Measurements from ENCODE around the gene COL5A1. TPM values are rescaled to one million over a fixed set of nuclear protein-coding genes. Genes with fewer than 3 reads are reported as not detected.

COL5A1 gene
- total RNA-seq, 2 donors from 2014 or later, result not detected

- no peak overlapping the region for H3K4me3 Mint-ChIP-seq
- H3K4me1 Mint-ChIP-seq (ENCODE audit: low read depth in 2 of 2), result no peaks in the 10 kb centered on the region
- no peak overlapping the region for H3K27ac Mint-ChIP-seq
- peaks cover 0 to 2% of the 10 kb centered on the region in 2 donors for H3K27me3 Mint-ChIP-seq
- no peaks in the 10 kb centered on the region for H3K36me3 Mint-ChIP-seq
- no peaks in the 10 kb centered on the region for H3K9me3 Mint-ChIP-seq
- no peak for DNase-seq (ENCODE audit: low spot score)
- no peak for ATAC-seq
These were observed 39.8 kb upstream of the COL5A1 start for GRCh38 chr9:134601764-134602163.

GRCh38 chr9:134602547-134603362, 38.8 kb upstream of the COL5A1 start:
- Mint-ChIP-seq H3K27me3 (peaks cover 0 to 2% of the 10 kb centered on the region in 2 donors), H3K36me3 (no peaks in the 10 kb centered on the region), H3K27ac (no peak overlapping the region), H3K4me1 (ENCODE audit: low read depth in 2 of 2) (no peaks in the 10 kb centered on the region), H3K4me3 (no peak overlapping the region), H3K9me3 (no peaks in the 10 kb centered on the region)
- ATAC-seq (no peak), DNase-seq (ENCODE audit: low spot score) (no peak)

- DNase-seq (ENCODE audit: low spot score), result no peak
- H3K4me1 Mint-ChIP-seq (ENCODE audit: low read depth in 2 of 2), result no peaks in the 10 kb centered on the region
- peaks cover 8 to 11% of the 10 kb centered on the region in 2 donors for H3K27me3 Mint-ChIP-seq
- no peaks in the 10 kb centered on the region for H3K9me3 Mint-ChIP-seq
- ATAC-seq, result no peak
- no peaks in the 10 kb centered on the region for H3K36me3 Mint-ChIP-seq
- no peak overlapping the region for H3K4me3 Mint-ChIP-seq
- no peak overlapping the region for H3K27ac Mint-ChIP-seq
These were observed 36.8 kb upstream of the COL5A1 start for GRCh38 chr9:134604834-134605233.

GRCh38 chr9:134605351-134605965, 36.1 kb upstream of the COL5A1 start:
- Mint-ChIP-seq H3K4me3 (no peak overlapping the region), H3K27ac (no peak overlapping the region), H3K4me1 (ENCODE audit: low read depth in 2 of 2) (no peaks in the 10 kb centered on the region), H3K27me3 (peaks cover 11% of the 10 kb centered on the region in 2 donors), H3K36me3 (no peaks in the 10 kb centered on the region), H3K9me3 (no peaks in the 10 kb centered on the region)
- DNase-seq (ENCODE audit: low spot score) (peak; percentile 49), ATAC-seq (peak in 1 of 2 donors; percentile 33)

GRCh38 chr9:134605966-134606357, 35.6 kb upstream of the COL5A1 start:
- no peaks in the 10 kb centered on the region for H3K4me1 Mint-ChIP-seq (ENCODE audit: low read depth in 2 of 2)
- no peak for ATAC-seq
- DNase-seq (ENCODE audit: low spot score), result no peak
- no peak overlapping the region for H3K4me3 Mint-ChIP-seq
- no peak overlapping the region for H3K27ac Mint-ChIP-seq
- H3K27me3 Mint-ChIP-seq, result peaks cover 14 to 16% of the 10 kb centered on the region in 2 donors
- H3K9me3 Mint-ChIP-seq, result no peaks in the 10 kb centered on the region
- H3K36me3 Mint-ChIP-seq, result no peaks in the 10 kb centered on the region

- peaks cover 20 to 26% of the 10 kb centered on the region in 2 donors for H3K27me3 Mint-ChIP-seq
- H3K4me1 Mint-ChIP-seq (ENCODE audit: low read depth in 2 of 2), result no peaks in the 10 kb centered on the region
- H3K4me3 Mint-ChIP-seq, result no peak overlapping the region
- no peak overlapping the region for H3K27ac Mint-ChIP-seq
- H3K9me3 Mint-ChIP-seq, result peaks cover 3% of the 10 kb centered on the region
- peaks cover 5% of the 10 kb centered on the region for H3K36me3 Mint-ChIP-seq
- DNase-seq (ENCODE audit: low spot score), result peak; percentile 38
- ATAC-seq, result no peak
These were observed 34.5 kb upstream of the COL5A1 start for GRCh38 chr9:134606951-134607731.

GRCh38 chr9:134607971-134608370, 33.6 kb upstream of the COL5A1 start:
- DNase-seq (ENCODE audit: low spot score) (peak; percentile 1), ATAC-seq (no peak)
- Mint-ChIP-seq H3K4me3 (no peak overlapping the region), H3K36me3 (peaks cover 13% of the 10 kb centered on the region), H3K4me1 (ENCODE audit: low read depth in 2 of 2) (no peaks in the 10 kb centered on the region), H3K27me3 (peaks cover 23 to 34% of the 10 kb centered on the region in 2 donors), H3K9me3 (peaks cover 5% of the 10 kb centered on the region), H3K27ac (no peak overlapping the region)

GRCh38 chr9:134611046-134611445, 30.6 kb upstream of the COL5A1 start:
- DNase-seq (ENCODE audit: low spot score) (peak; percentile 13), ATAC-seq (no peak)
- no peaks in the 10 kb centered on the region for H3K4me1 Mint-ChIP-seq (ENCODE audit: low read depth in 2 of 2)
- H3K27ac Mint-ChIP-seq, result no peak overlapping the region
- H3K27me3 Mint-ChIP-seq, result peaks cover 26 to 39% of the 10 kb centered on the region in 2 donors
- H3K4me3 Mint-ChIP-seq, result no peak overlapping the region
- H3K9me3 Mint-ChIP-seq, result peaks cover 5% of the 10 kb centered on the region
- H3K36me3 Mint-ChIP-seq, result peaks cover 13% of the 10 kb centered on the region

GRCh38 chr9:134612309-134612708, 29.3 kb upstream of the COL5A1 start:
- Mint-ChIP-seq H3K36me3 (peaks cover 13% of the 10 kb centered on the region), H3K27ac (no peak overlapping the region), H3K4me3 (no peak overlapping the region), H3K27me3 (peaks cover 24 to 39% of the 10 kb centered on the region in 2 donors), H3K9me3 (peaks cover 5% of the 10 kb centered on the region), H3K4me1 (ENCODE audit: low read depth in 2 of 2) (no peaks in the 10 kb centered on the region)
- ATAC-seq (no peak), DNase-seq (ENCODE audit: low spot score) (no peak)

- Mint-ChIP-seq H3K36me3 (peaks cover 13% of the 10 kb centered on the region), H3K27me3 (peaks cover 24 to 39% of the 10 kb centered on the region in 2 donors), H3K9me3 (peaks cover 5% of the 10 kb centered on the region), H3K4me1 (ENCODE audit: low read depth in 2 of 2) (no peaks in the 10 kb centered on the region), H3K27ac (no peak overlapping the region), H3K4me3 (no peak overlapping the region)
- ATAC-seq (no peak), DNase-seq (ENCODE audit: low spot score) (no peak)
These were observed 28.9 kb upstream of the COL5A1 start for GRCh38 chr9:134612715-134613114.

- ATAC-seq (no peak), DNase-seq (ENCODE audit: low spot score) (no peak)
- Mint-ChIP-seq H3K27me3 (peaks cover 20 to 31% of the 10 kb centered on the region in 2 donors), H3K9me3 (peaks cover 5% of the 10 kb centered on the region), H3K4me3 (no peak overlapping the region), H3K27ac (no peak overlapping the region), H3K36me3 (peaks cover 13% of the 10 kb centered on the region), H3K4me1 (ENCODE audit: low read depth in 2 of 2) (no peaks in the 10 kb centered on the region)
These were observed 27.3 kb upstream of the COL5A1 start for GRCh38 chr9:134614256-134614655.

- DNase-seq (ENCODE audit: low spot score) (no peak), ATAC-seq (no peak)
- Mint-ChIP-seq H3K27ac (no peak overlapping the region), H3K9me3 (peaks cover 5% of the 10 kb centered on the region), H3K27me3 (peaks cover 11 to 19% of the 10 kb centered on the region in 2 donors), H3K36me3 (peaks cover 13% of the 10 kb centered on the region), H3K4me3 (no peak overlapping the region), H3K4me1 (ENCODE audit: low read depth in 2 of 2) (no peaks in the 10 kb centered on the region)
These were observed 25.3 kb upstream of the COL5A1 start for GRCh38 chr9:134616341-134616740.

- DNase-seq (ENCODE audit: low spot score) (peak; percentile 56), ATAC-seq (no peak)
- Mint-ChIP-seq H3K27ac (no peak overlapping the region), H3K4me3 (no peak overlapping the region), H3K27me3 (peaks cover 8 to 13% of the 10 kb centered on the region in 2 donors), H3K4me1 (ENCODE audit: low read depth in 2 of 2) (no peaks in the 10 kb centered on the region), H3K36me3 (peaks cover 7% of the 10 kb centered on the region), H3K9me3 (peaks cover under 1% of the 10 kb centered on the region)
These were observed 24.4 kb upstream of the COL5A1 start for GRCh38 chr9:134617246-134617645.

- H3K27me3 Mint-ChIP-seq, result peaks cover 6 to 7% of the 10 kb centered on the region in 2 donors
- H3K27ac Mint-ChIP-seq, result no peak overlapping the region
- H3K4me1 Mint-ChIP-seq (ENCODE audit: low read depth in 2 of 2), result no peaks in the 10 kb centered on the region
- ATAC-seq (peak in 1 of 2 donors; percentile 4), DNase-seq (ENCODE audit: low spot score) (no peak)
- H3K4me3 Mint-ChIP-seq, result no peak overlapping the region
- no peaks in the 10 kb centered on the region for H3K9me3 Mint-ChIP-seq
- H3K36me3 Mint-ChIP-seq, result peaks cover 2% of the 10 kb centered on the region
These were observed 23.8 kb upstream of the COL5A1 start for GRCh38 chr9:134617836-134618162.

Measured in natural killer cell treated with Interleukin-12 subunit alpha and Interleukin-12 subunit beta and Interleukin-15 and Interleukin-18, amount 100 ng/mL, for 72 hours (primary cell).